Type B pancreatic cell (in vitro differentiated cells): ENCODE measurements around the gene CSNK1D. TPM values are rescaled to one million over a fixed set of nuclear protein-coding genes. Genes with fewer than 3 reads are reported as not detected.

ENCODE experiments used
- DNase-seq: peaks from one replicate; pipeline ENCODE4 v3.0.0; 2021; ENCODE audit warnings: mixed read lengths; ENCODE audit not compliant: unreplicated experiment; ENCODE audit errors: extremely low spot score
- H3K27ac Mint-ChIP-seq: 2 replicates; pipeline ENCODE4 v1.8.0; 2021; ENCODE audit warnings: mild to moderate bottlenecking, mixed read lengths
- H3K27me3 Mint-ChIP-seq: 2 replicates; pipeline ENCODE4 v1.8.0; 2021; ENCODE audit warnings: mixed read lengths
- H3K36me3 Mint-ChIP-seq: 2 replicates; pipeline ENCODE4 v1.8.0; 2021; ENCODE audit warnings: mixed read lengths
- H3K4me1 Mint-ChIP-seq: one replicate; pipeline ENCODE4 v1.8.0; 2021; ENCODE audit warnings: mixed read lengths; ENCODE audit not compliant: unreplicated experiment
- H3K4me3 Mint-ChIP-seq: 2 replicates; pipeline ENCODE4 v1.8.0; 2021; ENCODE audit warnings: mild to moderate bottlenecking, mixed read lengths
- H3K9me3 Mint-ChIP-seq: 2 replicates; pipeline ENCODE4 v1.8.0; 2021; ENCODE audit warnings: mixed read lengths
- CTCF ChIP-seq: fragments of 200-600 bp; sonication (generic); conservative IDR thresholded peaks from 2 replicates; pipeline ENCODE4 v1.5.0; 2021; ENCODE audit warnings: antibody characterized with exemption, mild to moderate bottlenecking
- total RNA-seq: library from RNA; stranded (reverse); gene quantifications from 2 replicates; pipeline ENCODE4 v1.2.1, GENCODE V29; 2021; ENCODE audit warnings: low replicate concordance

Gene CSNK1D
- total RNA-seq, 1 donor from 2014 or later, result 176 TPM

GRCh38 chr17:82320140-82320840, 46.8 kb upstream of the CSNK1D start:
- no peak for DNase-seq
- no peaks in the 10 kb centered on the region for H3K9me3 Mint-ChIP-seq
- H3K4me1 Mint-ChIP-seq, result peaks cover 6% of the 10 kb centered on the region
- no peak overlapping the region for H3K27ac Mint-ChIP-seq
- H3K27me3 Mint-ChIP-seq, result peaks cover 3% of the 10 kb centered on the region
- TF ChIP-seq CTCF, result no peak
- H3K36me3 Mint-ChIP-seq, result no peaks in the 10 kb centered on the region
- no peak overlapping the region for H3K4me3 Mint-ChIP-seq

GRCh38 chr17:82319619-82320062, 46.1 kb upstream of the CSNK1D start:
- Mint-ChIP-seq H3K27ac (no peak overlapping the region), H3K36me3 (no peaks in the 10 kb centered on the region)

GRCh38 chr17:82318772-82319606, 45.5 kb upstream of the CSNK1D start:
- Mint-ChIP-seq H3K36me3 (no peaks in the 10 kb centered on the region), H3K9me3 (no peaks in the 10 kb centered on the region), H3K27me3 (peaks cover 3% of the 10 kb centered on the region), H3K4me1 (peaks cover 6% of the 10 kb centered on the region), H3K27ac (no peak overlapping the region), H3K4me3 (no peak overlapping the region)
- TF ChIP-seq CTCF, result no peak
- no peak for DNase-seq

More at GRCh38 chr17:82319619-82320062, 46.1 kb upstream of the CSNK1D start:
- no peak for TF ChIP-seq CTCF
- H3K4me3 Mint-ChIP-seq, result no peak overlapping the region
- peaks cover 3% of the 10 kb centered on the region for H3K27me3 Mint-ChIP-seq
- no peak for DNase-seq
- H3K4me1 Mint-ChIP-seq, result peaks cover 6% of the 10 kb centered on the region
- H3K9me3 Mint-ChIP-seq, result no peaks in the 10 kb centered on the region

GRCh38 chr17:82318169-82318498, 44.6 kb upstream of the CSNK1D start:
- Mint-ChIP-seq H3K4me1 (peaks cover 6% of the 10 kb centered on the region), H3K36me3 (no peaks in the 10 kb centered on the region), H3K27me3 (peaks cover 3% of the 10 kb centered on the region), H3K4me3 (no peak overlapping the region), H3K27ac (no peak overlapping the region), H3K9me3 (no peaks in the 10 kb centered on the region)
- no peak for TF ChIP-seq CTCF
- no peak for DNase-seq

GRCh38 chr17:82317394-82318168, 44.1 kb upstream of the CSNK1D start, which contains the start of gene CD7:
Gene CD7 (minus strand): TSS chr17:82317608. CDS start chr17:82317495, 113 bp downstream.
- no peak for DNase-seq
- H3K36me3 Mint-ChIP-seq, result no peaks in the 10 kb centered on the region
- H3K4me1 Mint-ChIP-seq, result peaks cover 6% of the 10 kb centered on the region
- no peak for TF ChIP-seq CTCF
- H3K4me3 Mint-ChIP-seq, result no peak within 1 kb of the TSS
- no peak within 1 kb of the TSS for H3K27ac Mint-ChIP-seq
- no peaks in the 10 kb centered on the region for H3K9me3 Mint-ChIP-seq
- peaks cover 3% of the 10 kb centered on the region for H3K27me3 Mint-ChIP-seq
